ENCODE measurements around the gene UBE2D2. TPM values are rescaled to one million over a fixed set of nuclear protein-coding genes. Genes with fewer than 3 reads are reported as not detected.

Gene UBE2D2
- polyA plus RNA-seq, 3 donors = 41.2 to 167 (median 133) TPM

DNA sequence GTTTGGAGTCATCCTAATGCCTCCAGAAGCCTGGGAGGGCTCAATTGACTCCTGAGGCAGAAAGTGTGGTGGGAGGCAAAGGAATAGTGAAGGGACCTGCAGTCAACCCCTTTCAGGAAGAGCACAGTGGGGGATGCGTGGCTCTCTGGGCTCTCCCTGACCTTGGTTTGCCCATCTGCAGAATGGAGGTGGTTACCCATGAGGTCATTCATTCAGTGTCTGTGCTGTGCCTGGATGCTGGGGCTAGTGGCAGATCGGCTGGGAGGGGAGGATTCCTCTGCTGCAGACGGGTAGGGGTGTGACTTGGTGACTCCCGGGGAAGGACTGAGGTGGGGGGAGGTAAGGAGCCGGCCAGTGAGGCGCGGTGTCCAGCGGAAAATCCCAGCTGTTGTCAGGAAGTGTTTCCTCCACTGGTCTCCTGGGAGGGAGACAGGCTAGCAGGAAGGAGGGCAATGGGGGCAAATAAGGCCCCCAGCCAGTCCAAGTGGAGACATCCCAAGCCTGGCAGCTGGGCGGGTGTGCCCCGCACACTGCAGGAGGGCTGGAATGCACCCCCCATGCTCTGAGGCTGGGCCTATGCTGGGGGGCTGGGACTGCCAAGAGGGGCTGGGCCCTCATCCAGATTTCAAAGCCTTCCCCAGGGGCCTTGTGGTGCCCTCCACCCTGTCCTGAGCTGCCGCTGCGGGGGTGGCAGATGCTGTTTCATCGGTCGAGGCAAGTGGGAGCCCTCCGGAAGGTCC is 98.0 kb downstream of the UBE2D2 start:
- H3K4me2 ChIP-seq (replicated peaks; ENCODE audit: extremely low read depth, low read length, poor library complexity, severe bottlenecking) = peak overlapping the region; percentile 59
- peaks cover 0 to 2% of the 10 kb centered on the region in 2 donors for H3K27me3 ChIP-seq (ENCODE audit: control insufficient read depth in 2 of 2, insufficient read depth in 2 of 2, low read length in 2 of 2)
- Mint-ChIP-seq H3K27ac (peak overlapping the region in 6 of 7 donors; percentile 45 to 85 (median 72)), H3K9me3 (no peaks in the 10 kb centered on the region), H3K4me3 (peak overlapping the region; percentile 62 to 63), H3K4me1 (peaks cover 70% of the 10 kb centered on the region), H3K36me3 (peaks cover 29 to 37% of the 10 kb centered on the region in 2 donors), H3K27me3 (ENCODE audit: low read depth in 3 of 3) (peaks cover 8 to 29% (median 10%) of the 10 kb centered on the region in 3 donors)
- H3K36me3 ChIP-seq (replicated peaks in 1 of 2; ENCODE audit: control insufficient read depth in 1 of 2, insufficient read depth in 2 of 2, low read length in 2 of 2) = no peaks in the 10 kb centered on the region
- H3K4me3 ChIP-seq (replicated peaks in 1 of 3; ENCODE audit: low read depth in 2 of 3, low read length in 3 of 3) = peak overlapping the region in 1 of 3 experiments; percentile 50
- H3K79me2 ChIP-seq (ENCODE audit: insufficient read depth, low read length) = peaks cover 79% of the 10 kb centered on the region
- peaks cover 16% of the 10 kb centered on the region for H4K20me1 ChIP-seq (ENCODE audit: insufficient read depth, low read length)
- no peak overlapping the region for H3K27ac ChIP-seq (ENCODE audit: low read depth in 1 of 2, low read length in 2 of 2)
- H3K9ac ChIP-seq (ENCODE audit: insufficient read depth, low read length, poor library complexity, severe bottlenecking) = peak overlapping the region; percentile 63
- TF ChIP-seq, protein P1, sequence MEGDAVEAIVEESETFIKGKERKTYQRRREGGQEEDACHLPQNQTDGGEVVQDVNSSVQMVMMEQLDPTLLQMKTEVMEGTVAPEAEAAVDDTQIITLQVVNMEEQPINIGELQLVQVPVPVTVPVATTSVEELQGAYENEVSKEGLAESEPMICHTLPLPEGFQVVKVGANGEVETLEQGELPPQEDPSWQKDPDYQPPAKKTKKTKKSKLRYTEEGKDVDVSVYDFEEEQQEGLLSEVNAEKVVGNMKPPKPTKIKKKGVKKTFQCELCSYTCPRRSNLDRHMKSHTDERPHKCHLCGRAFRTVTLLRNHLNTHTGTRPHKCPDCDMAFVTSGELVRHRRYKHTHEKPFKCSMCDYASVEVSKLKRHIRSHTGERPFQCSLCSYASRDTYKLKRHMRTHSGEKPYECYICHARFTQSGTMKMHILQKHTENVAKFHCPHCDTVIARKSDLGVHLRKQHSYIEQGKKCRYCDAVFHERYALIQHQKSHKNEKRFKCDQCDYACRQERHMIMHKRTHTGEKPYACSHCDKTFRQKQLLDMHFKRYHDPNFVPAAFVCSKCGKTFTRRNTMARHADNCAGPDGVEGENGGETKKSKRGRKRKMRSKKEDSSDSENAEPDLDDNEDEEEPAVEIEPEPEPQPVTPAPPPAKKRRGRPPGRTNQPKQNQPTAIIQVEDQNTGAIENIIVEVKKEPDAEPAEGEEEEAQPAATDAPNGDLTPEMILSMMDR (IDR thresholded peaks at IDR 0.05) = no peak
- no peaks in the 10 kb centered on the region for H3K9me3 ChIP-seq (replicated peaks in 1 of 2; ENCODE audit: control insufficient read depth in 1 of 2, insufficient read depth in 1 of 2, low read length in 2 of 2)
- 30% methylated on average over 10 of the region's 15 CpGs for WGBS (ENCODE audit: insufficient coverage)
- peak in 1 of 3 donors; percentile 63 for DNase-seq
- no peak overlapping the region for H2AFZ ChIP-seq (ENCODE audit: insufficient read depth, low read depth, low read length, poor library complexity, severe bottlenecking)
- intact Hi-C loops (cut with micrococcal nuclease) = no loop called here
- peaks cover 72 to 77% of the 10 kb centered on the region in 2 donors for H3K4me1 ChIP-seq (ENCODE audit: control insufficient read depth in 1 of 2, insufficient read depth in 2 of 2, low read length in 2 of 2)

- H3K27me3 ChIP-seq (ENCODE audit: control insufficient read depth in 2 of 2, insufficient read depth in 2 of 2, low read length in 2 of 2) = peaks cover 0 to 2% of the 10 kb centered on the region in 2 donors
- H2AFZ ChIP-seq (ENCODE audit: insufficient read depth, low read depth, low read length, poor library complexity, severe bottlenecking) = peak overlapping the region; percentile 31
- DNase-seq = no peak
- no peaks in the 10 kb centered on the region for H3K36me3 ChIP-seq (replicated peaks in 1 of 2; ENCODE audit: control insufficient read depth in 1 of 2, insufficient read depth in 2 of 2, low read length in 2 of 2)
- Mint-ChIP-seq H3K27ac (peak overlapping the region; percentile 78 to 96 (median 89)), H3K36me3 (peaks cover 28 to 31% of the 10 kb centered on the region in 2 donors), H3K4me3 (peak overlapping the region; percentile 43 to 78), H3K27me3 (ENCODE audit: low read depth in 3 of 3) (peaks cover 5 to 29% (median 8%) of the 10 kb centered on the region in 3 donors), H3K4me1 (peaks cover 70% of the 10 kb centered on the region), H3K9me3 (no peaks in the 10 kb centered on the region)
- peak overlapping the region in 1 of 2 donors; percentile 97 for H3K27ac ChIP-seq (ENCODE audit: low read depth in 1 of 2, low read length in 2 of 2)
- peak overlapping the region; percentile 59 for H3K4me2 ChIP-seq (replicated peaks; ENCODE audit: extremely low read depth, low read length, poor library complexity, severe bottlenecking)
- peak overlapping the region; percentile 63 for H3K9ac ChIP-seq (ENCODE audit: insufficient read depth, low read length, poor library complexity, severe bottlenecking)
- WGBS (ENCODE audit: insufficient coverage) = 19% methylated on average over 9 of the region's 13 CpGs
- TF ChIP-seq, protein P1 (IDR thresholded peaks at IDR 0.05) = no peak
- H3K79me2 ChIP-seq (ENCODE audit: insufficient read depth, low read length) = peaks cover 74% of the 10 kb centered on the region
- peaks cover 15% of the 10 kb centered on the region for H4K20me1 ChIP-seq (ENCODE audit: insufficient read depth, low read length)
- H3K9me3 ChIP-seq (replicated peaks in 1 of 2; ENCODE audit: control insufficient read depth in 1 of 2, insufficient read depth in 1 of 2, low read length in 2 of 2) = no peaks in the 10 kb centered on the region
- intact Hi-C loops (cut with micrococcal nuclease) = loop anchor here in 1 of 2 donors (1.0 kb wide), 1 partner anchor 7 kb away; no protein-coding TSS in a partner anchor
- H3K4me1 ChIP-seq (ENCODE audit: control insufficient read depth in 1 of 2, insufficient read depth in 2 of 2, low read length in 2 of 2) = peaks cover 77 to 83% of the 10 kb centered on the region in 2 donors
- peak overlapping the region in 1 of 3 experiments; percentile 50 for H3K4me3 ChIP-seq (replicated peaks in 1 of 3; ENCODE audit: low read depth in 2 of 3, low read length in 3 of 3)
Observed at GRCh38 chr5:139659695-139660101, 98.6 kb downstream of the UBE2D2 start.

Data from CD14-positive monocyte (primary cell).